Endothelial cell (in vitro differentiated cells): ENCODE measurements around the gene H6PD. TPM values are rescaled to one million over a fixed set of nuclear protein-coding genes. Genes with fewer than 3 reads are reported as not detected.
A peak's percentile ranks its signal among the peaks of the same experiment; 100 is the strongest.

Experiments
- DNase-seq: peaks from one replicate; pipeline ENCODE4 v3.0.0; 2021; ENCODE audit warnings: low spot score
- H3K27ac Mint-ChIP-seq: one replicate; pipeline ENCODE4 v1.8.0; 2021; ENCODE audit warnings: mixed read lengths, inconsistent platforms; ENCODE audit not compliant: unreplicated experiment
- H3K27me3 Mint-ChIP-seq: one replicate; pipeline ENCODE4 v1.8.0; 2021; ENCODE audit warnings: mild to moderate bottlenecking, moderate library complexity, mixed read lengths, inconsistent platforms; ENCODE audit not compliant: unreplicated experiment
- H3K36me3 Mint-ChIP-seq: one replicate; pipeline ENCODE4 v1.8.0; 2021; ENCODE audit warnings: mild to moderate bottlenecking, low read depth, mixed read lengths, inconsistent platforms; ENCODE audit not compliant: unreplicated experiment
- H3K4me1 Mint-ChIP-seq: one replicate; pipeline ENCODE4 v1.8.0; 2021; ENCODE audit warnings: mild to moderate bottlenecking, mixed read lengths, inconsistent platforms; ENCODE audit not compliant: unreplicated experiment
- H3K4me3 Mint-ChIP-seq: one replicate; pipeline ENCODE4 v1.8.0; 2021; ENCODE audit warnings: mild to moderate bottlenecking, mixed read lengths, inconsistent platforms; ENCODE audit not compliant: unreplicated experiment
- H3K9me3 Mint-ChIP-seq: one replicate; pipeline ENCODE4 v1.8.0; 2021; ENCODE audit warnings: mixed read lengths, inconsistent platforms; ENCODE audit not compliant: unreplicated experiment
- total RNA-seq: library from RNA; stranded (reverse); fragmentation: NEBNext Ultra II Directional; extraction: Animal tissue kit (Norgen Biotek cat#: 25700); gene quantifications from one replicate; pipeline ENCODE4 v1.2.1, GENCODE V29; 2021; ENCODE audit not compliant: unreplicated experiment
- TF ChIP-seq, protein P1 (sequence below): fragments of 200-600 bp; sonication (generic); IDR thresholded peaks from one replicate; pipeline ENCODE4 v1.5.0; 2021; ENCODE audit warnings: antibody characterized with exemption; ENCODE audit not compliant: unreplicated experiment

The H6PD gene
- total RNA-seq, 1 donor from 2014 or later, result 18.6 TPM

DNA sequence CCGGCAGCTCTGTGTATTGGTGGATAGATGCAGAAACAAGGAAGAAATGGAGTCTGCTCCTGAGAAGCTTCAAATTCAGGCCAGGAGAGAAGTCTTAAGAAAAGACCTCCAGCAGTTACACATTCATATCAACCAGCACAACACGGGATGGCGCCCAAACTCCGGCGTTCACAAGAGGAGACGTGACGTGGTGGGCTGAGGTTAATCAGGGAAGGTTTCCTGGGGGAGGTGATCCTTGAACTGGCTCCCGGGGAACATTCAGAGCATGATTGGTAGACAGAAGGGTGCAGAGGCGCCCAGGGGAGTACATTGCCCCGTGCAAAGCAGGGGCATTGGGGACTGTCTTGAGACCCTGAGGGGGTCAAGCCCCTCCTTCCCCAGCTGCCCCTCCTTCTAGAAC is 30.5 kb downstream of the H6PD start:
- Mint-ChIP-seq H3K4me1 (peaks cover 6% of the 10 kb centered on the region), H3K27ac (no peak overlapping the region), H3K9me3 (no peaks in the 10 kb centered on the region), H3K4me3 (no peak overlapping the region), H3K27me3 (peaks cover 10% of the 10 kb centered on the region), H3K36me3 (peaks cover 4% of the 10 kb centered on the region)
- no peak for DNase-seq
- TF ChIP-seq, protein P1, sequence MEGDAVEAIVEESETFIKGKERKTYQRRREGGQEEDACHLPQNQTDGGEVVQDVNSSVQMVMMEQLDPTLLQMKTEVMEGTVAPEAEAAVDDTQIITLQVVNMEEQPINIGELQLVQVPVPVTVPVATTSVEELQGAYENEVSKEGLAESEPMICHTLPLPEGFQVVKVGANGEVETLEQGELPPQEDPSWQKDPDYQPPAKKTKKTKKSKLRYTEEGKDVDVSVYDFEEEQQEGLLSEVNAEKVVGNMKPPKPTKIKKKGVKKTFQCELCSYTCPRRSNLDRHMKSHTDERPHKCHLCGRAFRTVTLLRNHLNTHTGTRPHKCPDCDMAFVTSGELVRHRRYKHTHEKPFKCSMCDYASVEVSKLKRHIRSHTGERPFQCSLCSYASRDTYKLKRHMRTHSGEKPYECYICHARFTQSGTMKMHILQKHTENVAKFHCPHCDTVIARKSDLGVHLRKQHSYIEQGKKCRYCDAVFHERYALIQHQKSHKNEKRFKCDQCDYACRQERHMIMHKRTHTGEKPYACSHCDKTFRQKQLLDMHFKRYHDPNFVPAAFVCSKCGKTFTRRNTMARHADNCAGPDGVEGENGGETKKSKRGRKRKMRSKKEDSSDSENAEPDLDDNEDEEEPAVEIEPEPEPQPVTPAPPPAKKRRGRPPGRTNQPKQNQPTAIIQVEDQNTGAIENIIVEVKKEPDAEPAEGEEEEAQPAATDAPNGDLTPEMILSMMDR, result no peak

DNA sequence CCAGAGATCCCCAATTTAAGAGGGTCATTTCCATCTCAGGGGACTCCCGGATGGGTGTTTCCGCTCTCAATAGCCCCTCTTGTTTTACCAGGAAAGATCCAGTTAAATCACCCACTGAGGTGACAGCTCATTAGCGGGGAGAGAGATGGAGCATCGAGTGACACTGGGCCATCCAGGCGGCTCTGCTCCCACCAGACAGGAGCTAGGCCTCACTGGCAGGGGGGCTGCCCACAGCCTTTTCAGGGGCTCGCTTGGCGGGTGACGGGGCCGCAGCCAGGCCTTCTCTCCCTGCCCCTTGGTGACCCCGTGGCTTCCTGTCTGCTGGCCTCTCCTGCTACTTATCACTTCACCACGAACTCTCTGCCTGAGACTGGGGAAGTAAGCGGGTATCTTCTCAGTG is 31.4 kb downstream of the H6PD start:
- H3K4me3 Mint-ChIP-seq, result no peak overlapping the region
- H3K27me3 Mint-ChIP-seq, result peaks cover 7% of the 10 kb centered on the region
- peaks cover 6% of the 10 kb centered on the region for H3K4me1 Mint-ChIP-seq
- peaks cover 4% of the 10 kb centered on the region for H3K36me3 Mint-ChIP-seq
- H3K9me3 Mint-ChIP-seq, result no peaks in the 10 kb centered on the region
- H3K27ac Mint-ChIP-seq, result peak overlapping the region; percentile 57
- DNase-seq, result no peak
- TF ChIP-seq, protein P1, result no peak

DNA sequence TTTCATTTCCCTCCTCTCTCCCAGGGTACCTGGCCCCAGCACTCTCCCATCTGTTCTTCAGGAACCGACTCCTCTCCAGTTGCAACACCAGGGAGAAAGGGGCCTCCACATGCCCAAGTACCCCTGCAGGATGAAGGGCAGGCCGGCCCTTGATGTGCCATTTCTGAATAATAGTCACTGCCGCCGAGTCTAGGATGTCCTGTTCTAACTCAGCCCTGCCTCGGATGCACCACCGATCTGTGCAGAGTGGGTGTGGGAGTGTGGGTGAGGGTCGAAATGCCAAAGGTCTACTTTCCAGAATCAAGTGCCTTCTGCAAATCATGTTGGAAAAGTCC is 32.7 kb downstream of the H6PD start:
- Mint-ChIP-seq H3K9me3 (no peaks in the 10 kb centered on the region), H3K4me1 (peaks cover 6% of the 10 kb centered on the region), H3K36me3 (peaks cover 4% of the 10 kb centered on the region), H3K4me3 (no peak overlapping the region), H3K27ac (no peak overlapping the region), H3K27me3 (peaks cover 8% of the 10 kb centered on the region)
- TF ChIP-seq, protein P1, result no peak
- DNase-seq, result no peak

DNA sequence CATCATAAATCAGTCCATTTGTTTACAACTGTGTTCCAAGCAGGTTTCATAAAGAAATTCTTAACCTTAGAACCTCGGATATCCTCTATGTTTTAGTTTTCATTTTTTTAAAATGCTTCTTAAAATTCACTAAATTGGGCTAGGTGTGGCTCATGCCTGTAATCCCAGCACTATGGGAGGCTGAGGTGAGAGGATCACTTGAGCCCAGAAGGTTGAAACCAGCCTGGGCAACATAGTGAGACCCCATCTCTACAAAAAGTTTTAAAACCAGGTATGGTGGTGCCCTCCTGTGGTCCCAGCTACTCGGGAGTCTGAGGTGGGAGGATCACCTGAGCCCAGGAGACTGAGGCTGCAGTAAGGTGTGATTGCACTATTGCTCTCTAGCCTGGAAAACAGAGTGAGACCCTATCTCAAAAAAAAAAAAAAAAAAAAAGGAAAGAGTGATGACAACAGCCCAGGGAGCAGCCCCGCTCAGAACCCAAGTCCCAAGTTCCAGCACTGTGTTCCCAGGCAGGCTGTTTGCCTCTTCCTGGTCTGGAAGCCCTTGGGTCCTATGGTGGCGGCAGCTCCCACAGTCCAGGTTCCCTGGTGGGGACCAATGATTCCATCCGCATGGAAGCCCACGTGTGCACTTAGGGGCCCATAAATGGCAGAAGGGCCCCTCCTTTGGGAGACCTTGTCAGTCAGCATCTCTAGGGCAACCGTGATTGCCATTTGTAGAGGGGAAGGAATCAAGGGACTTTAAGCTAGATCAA is 33.4 kb downstream of the H6PD start:
- Mint-ChIP-seq H3K9me3 (no peaks in the 10 kb centered on the region), H3K27ac (no peak overlapping the region), H3K27me3 (peaks cover 9% of the 10 kb centered on the region), H3K4me1 (peaks cover 6% of the 10 kb centered on the region), H3K4me3 (no peak overlapping the region), H3K36me3 (peaks cover 4% of the 10 kb centered on the region)
- TF ChIP-seq, protein P1, result no peak
- DNase-seq, result no peak

DNA sequence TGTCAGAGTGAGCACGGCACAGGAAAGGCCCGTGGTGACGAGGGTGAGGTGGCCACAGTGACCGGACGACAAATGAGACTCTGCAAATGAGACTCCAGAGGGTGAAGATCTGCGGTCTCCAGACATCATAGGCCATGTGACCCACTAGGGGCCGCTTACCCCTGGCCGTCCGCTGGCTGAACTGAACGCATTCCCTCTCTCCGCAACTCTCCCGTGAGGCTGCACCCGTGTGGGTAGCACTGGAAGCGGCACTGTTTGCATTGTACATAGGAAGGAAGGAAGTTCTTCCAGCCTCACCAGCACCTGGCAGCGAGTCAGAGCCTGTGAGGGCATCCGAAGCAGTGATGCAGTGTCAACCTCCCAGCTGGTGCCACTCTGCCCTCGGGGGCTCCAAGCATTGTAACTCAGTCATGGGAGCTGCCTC is 34.5 kb downstream of the H6PD start:
- DNase-seq, result no peak
- TF ChIP-seq, protein P1, result no peak
- H3K9me3 Mint-ChIP-seq, result no peaks in the 10 kb centered on the region
- H3K4me3 Mint-ChIP-seq, result no peak overlapping the region
- H3K27me3 Mint-ChIP-seq, result peaks cover 10% of the 10 kb centered on the region
- peaks cover 4% of the 10 kb centered on the region for H3K36me3 Mint-ChIP-seq
- H3K4me1 Mint-ChIP-seq, result peaks cover 6% of the 10 kb centered on the region
- no peak overlapping the region for H3K27ac Mint-ChIP-seq
